Activated CD8-positive, alpha-beta memory T cell treated with anti-CD3 and anti-CD28 coated beads for 1 hour (primary cell): Measurements from ENCODE around the gene PRSS53.

Experiments used
- DNase-seq, 2 donors: peaks; one replicate each; pipeline ENCODE4 v3.0.0-alpha.2; 2020; ENCODE audit warnings: low read depth in 1 of 2; ENCODE audit errors: extremely low read depth in 1 of 2

The PRSS53 gene

GRCh38 chr16:31099860-31100638 is 11.3 kb upstream of the PRSS53 start:
- no peak for DNase-seq

DNA sequence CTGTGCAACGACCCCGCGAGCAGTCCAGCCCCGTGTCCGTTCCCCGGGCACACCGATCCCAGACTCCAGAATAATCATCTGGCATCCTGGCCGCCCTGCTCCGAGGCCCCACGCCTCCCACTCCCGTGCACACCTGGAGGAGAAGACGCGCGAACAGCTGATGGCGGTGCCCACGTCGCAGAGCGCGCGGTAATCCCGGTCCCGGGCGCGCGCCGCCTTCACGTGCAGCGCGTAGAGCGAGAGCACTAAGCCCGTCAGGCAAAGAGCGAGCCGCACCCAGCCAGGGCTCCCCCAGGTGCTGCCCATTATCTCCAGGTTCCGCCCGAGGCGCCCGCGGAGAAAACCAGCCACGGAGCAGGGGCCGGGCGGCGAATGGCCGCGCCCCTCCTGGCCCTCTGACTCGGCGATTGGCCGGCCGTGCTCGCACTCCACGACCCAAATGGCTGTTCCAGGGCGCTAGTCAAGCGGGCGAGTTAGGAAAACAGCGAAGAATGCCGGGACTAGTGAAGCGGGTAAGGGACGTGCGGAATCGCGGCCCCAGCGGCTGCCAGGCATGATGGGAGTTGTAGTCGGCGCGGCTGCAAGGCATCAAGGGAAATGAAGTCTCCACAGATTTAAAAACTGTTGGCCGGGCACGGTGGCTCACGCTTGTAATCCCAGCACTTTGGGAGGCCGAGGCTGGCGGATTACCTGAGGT is 5.8 kb upstream of the PRSS53 start, which contains the start of gene VKORC1:
Gene VKORC1, minus strand, starts transcription at position 374 of the 697 bp plus-strand sequence. Its CDS starts 68 bp downstream, at position 306.
- DNase-seq: peak; percentile 69 to 75

GRCh38 chr16:31094088-31094423 is 5.3 kb upstream of the PRSS53 start:
- DNase-seq: no peak

- no peak for DNase-seq
Observed at GRCh38 chr16:31093132-31093703, 4.5 kb upstream of the PRSS53 start.

DNA sequence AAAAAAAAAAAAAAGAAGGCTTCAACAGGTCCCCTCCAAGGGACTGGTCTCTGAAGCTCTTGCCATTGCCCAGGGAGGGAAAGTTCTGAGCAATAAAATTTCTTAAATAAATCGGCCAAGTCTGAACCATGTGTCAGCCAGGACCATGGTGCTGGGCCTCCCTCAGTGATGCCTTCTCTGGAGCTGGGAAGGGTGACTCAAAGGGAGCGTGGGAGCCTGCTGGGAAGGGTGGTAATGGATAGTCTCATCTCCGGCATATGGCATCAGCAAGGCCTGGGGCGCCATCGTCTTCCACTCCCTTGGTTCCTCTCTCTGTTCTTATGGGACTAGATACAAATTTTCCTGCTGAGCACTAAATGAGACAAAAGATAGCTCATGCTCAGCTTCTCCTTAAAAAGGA is 3.6 kb upstream of the PRSS53 start:
- DNase-seq: no peak

DNA sequence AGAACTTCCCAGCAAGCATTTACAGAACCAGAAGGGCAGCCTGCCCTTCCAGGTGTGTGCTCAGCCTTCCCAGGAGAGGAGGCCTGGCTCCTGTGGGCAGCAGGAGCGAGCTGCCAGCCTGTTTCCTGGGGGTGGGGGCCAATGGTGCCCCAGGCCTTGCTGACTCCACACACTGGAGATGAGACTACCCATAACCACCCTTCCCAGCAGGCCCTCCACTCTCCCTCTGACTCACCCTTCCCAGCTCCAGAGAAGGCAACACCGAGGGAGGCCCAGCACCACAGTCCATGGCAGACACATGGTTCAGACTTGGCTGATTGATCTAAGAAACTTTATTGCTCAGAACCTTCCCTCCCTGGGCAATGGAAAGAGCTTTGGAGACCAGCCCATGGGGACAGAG is 1.8 kb upstream of the PRSS53 start:
- no peak for DNase-seq

GRCh38 chr16:31089199-31089598 is 456 bp upstream of the PRSS53 start:
- DNase-seq: no peak

DNA sequence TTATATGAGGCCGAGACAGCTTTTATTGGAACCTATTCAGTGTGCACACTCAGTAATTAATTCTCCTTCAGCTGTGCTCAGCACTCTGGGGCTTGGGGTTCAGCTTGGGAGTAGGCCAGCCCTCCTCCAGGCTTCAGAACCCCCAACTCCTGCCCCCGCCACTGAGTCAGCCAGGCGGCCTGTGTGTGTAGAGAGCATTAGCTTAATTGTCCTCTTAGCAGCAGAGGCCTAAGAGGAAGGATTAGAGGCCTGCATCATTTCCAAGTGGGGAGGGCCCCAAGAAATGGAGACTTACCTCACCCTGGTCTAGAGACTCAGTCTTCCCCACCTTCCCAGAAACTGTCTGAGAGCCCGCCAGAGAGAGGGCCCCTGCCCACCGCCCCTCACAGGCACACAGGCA is 772 bp downstream of the PRSS53 start:
- no peak for DNase-seq

DNA sequence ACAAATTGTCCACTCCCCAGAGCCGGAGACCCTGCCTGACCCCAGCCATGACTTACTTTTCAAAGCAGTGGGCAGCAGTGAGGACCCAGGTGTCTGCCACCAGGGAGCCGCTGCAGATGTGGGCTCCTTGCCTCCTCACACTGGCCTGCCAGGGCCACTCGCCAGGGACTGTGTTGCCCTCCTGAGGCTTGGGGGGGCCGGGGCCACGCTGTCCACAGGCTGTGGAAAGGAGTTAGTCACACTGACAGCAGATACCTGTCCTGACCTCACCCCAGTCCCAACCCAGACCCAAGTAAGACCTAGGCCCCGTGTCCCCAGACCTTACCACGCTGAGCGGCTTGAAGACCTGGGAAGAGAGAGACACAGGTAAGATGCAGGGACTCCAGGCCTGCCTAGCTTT is 1.3 kb downstream of the PRSS53 start:
- no peak for DNase-seq

- no peak for DNase-seq
Observed at GRCh38 chr16:31086629-31086906, 2.2 kb downstream of the PRSS53 start.

- no peak for DNase-seq
Observed at GRCh38 chr16:31085873-31086628, 2.7 kb downstream of the PRSS53 start.

DNA sequence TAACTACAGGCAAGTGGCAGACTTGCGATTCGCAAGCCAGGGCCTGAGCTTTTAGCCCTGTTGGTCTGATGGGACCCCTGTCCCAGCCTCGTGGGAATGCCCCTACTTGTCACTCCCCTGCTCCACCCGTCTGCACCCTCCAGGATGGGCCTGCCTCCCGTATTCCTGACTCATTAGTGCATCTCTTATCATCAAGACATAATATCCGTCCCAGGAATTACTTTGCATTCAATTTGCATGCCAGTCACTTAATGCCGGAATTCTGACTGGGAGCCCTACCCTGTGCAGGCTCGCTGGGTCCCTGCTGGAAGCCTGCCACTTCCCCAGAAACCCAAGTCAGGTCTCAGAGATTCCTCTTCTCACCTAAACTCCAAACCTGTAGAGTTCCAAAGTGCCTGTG is 3.3 kb downstream of the PRSS53 start:
- DNase-seq: no peak

- DNase-seq: no peak
Observed at GRCh38 chr16:31084584-31085302, 4.0 kb downstream of the PRSS53 start.

DNA sequence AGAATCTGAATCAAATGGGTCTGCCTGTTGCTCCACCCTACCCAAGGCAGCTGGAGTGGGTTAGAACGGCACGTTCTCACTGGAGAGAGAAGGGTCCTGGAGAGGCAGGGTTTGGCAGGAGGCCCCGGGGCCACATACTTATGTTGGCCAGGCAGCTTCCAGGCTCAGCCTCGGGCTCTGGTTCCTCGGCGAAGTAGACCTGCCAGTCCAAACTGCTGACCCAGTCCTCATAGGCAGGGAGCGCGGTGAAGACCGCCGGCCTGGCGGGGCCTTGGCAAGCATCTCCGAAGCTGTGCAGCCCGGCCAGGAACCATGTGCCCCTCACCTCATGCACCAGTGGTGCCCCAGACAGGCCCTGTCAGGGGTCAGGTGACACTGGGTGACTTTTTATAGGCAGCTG is 4.8 kb downstream of the PRSS53 start:
- no peak for DNase-seq

DNA sequence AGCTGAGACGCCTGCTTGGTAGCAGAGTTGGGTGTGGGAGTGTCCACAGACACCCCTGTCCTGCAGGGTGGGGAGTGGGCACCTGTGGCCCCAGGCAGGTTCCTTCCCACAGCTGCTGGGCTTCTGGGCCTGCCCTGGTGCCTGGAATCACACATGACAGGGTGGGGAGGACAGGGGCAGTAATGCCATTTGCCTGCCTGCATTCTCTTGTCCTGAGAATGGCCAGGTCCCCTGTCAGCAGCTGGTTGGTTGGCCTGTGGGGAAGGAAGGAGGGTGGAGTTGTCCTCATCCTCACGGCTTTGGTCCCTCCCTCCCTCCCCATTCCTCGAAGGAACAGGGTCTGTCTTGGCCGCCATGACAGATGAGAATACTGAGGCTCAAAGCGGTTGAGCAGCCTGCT is 5.2 kb downstream of the PRSS53 start:
- no peak for DNase-seq

DNA sequence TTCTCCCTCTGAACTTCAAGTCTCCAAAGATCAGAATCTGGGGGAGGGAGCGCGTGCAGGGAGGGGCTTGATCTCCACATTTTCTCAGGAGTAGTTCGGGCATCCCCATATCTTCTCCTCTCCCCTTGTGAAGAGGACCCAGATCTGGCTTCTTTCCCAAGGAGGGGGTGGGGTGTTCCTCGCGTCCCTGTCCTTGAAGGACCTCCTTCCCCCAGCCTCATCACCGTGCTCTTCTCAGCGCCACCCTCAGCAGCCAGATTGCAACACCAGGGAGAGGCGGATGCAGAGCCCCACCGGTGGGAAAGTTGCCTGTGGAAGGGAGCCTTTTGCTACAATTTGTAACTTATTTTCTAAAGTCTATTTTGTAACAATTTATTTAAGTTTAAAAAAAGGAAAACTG is 5.7 kb downstream of the PRSS53 start:
- DNase-seq: no peak

- DNase-seq: no peak
Observed at GRCh38 chr16:31082368-31083045, 6.2 kb downstream of the PRSS53 start.

DNA sequence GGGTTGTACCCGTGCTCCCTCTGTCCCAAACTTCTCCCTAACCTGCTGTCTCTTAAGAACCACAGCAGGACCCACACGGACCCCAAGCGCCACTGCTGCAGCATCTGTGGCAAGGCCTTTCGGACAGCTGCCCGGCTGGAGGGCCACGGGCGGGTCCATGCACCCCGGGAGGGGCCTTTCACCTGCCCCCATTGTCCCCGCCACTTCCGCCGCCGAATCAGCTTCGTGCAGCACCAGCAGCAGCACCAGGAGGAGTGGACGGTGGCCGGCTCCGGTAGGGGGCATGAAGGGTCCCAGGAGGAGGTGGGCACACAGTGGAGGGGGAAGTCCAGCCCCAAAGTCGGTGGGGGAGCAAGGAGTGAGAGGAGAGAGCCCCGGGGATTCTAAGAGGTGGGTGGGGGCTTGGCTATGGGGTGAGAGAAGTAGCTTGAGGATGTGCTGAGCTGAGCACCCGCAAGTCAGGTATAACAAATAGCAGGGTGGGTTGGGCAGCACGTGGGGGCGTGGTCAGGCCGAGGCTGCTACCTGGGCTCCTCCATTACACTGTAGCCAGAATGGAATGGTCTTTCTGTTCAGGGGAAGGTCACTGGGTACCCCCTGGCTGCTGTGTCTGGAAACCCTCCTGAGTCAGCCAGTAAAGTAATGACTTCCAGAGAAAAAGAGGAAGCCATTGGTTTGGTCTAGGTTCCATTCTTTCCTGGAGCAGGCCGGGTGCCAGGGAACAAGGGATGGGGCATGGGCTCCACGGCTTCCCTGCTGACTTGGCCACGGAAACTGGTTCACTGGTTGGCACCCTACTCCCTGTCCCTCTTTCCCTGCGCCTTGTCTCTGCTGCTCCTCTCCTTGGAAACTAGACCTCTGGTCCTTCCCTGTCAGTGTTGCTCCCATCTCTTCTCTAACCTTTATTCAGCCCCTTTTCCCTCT is 7.1 kb downstream of the PRSS53 start:
- no peak for DNase-seq

GRCh38 chr16:31080756-31081419 is 7.9 kb downstream of the PRSS53 start:
- no peak for DNase-seq
